Neural cell (in vitro differentiated cells): ENCODE data around the gene ALAS1. TPM values are rescaled to one million over a fixed set of nuclear protein-coding genes. Genes with fewer than 3 reads are reported as not detected.

Source experiments
- H2AFZ ChIP-seq: fragments of 200-600, 300-800 bp; sonication (generic), shearing (Covaris generic); 2 replicates; pipeline ENCODE4 v1.6.0; 2014; ENCODE audit warnings: low read depth, mild to moderate bottlenecking, antibody characterized with exemption, low read length, moderate library complexity
- H3F3A ChIP-seq: fragments of 200-600 bp; shearing (Covaris generic); 2 replicates; pipeline ENCODE4 v1.6.1; 2016; ENCODE audit warnings: mild to moderate bottlenecking, moderate library complexity, mixed read lengths, antibody characterized with exemption, low read length; ENCODE audit not compliant: insufficient read depth, poor library complexity, severe bottlenecking
- H3K27ac ChIP-seq: fragments of 200-600, 300-800 bp; sonication (generic), shearing (Covaris generic); 2 replicates; pipeline ENCODE4 v1.5.1; 2014; ENCODE audit warnings: mild to moderate bottlenecking, low read length, moderate library complexity
- H3K27me3 ChIP-seq: fragments of 300-800, 200-600 bp; sonication (generic), shearing (Covaris generic); 2 replicates; pipeline ENCODE4 v1.6.0; 2014; ENCODE audit warnings: mild to moderate bottlenecking, low read depth, low read length, moderate library complexity; ENCODE audit not compliant: insufficient read depth
- H3K36me3 ChIP-seq: fragments of 300-800, 200-600 bp; sonication (generic), shearing (Covaris generic); 2 replicates; pipeline ENCODE4 v1.5.1; 2014; ENCODE audit warnings: mild to moderate bottlenecking, antibody characterized with exemption, low read length, moderate library complexity; ENCODE audit not compliant: insufficient read depth
- H3K4me2 ChIP-seq: fragments of 300-800, 200-600 bp; sonication (generic), shearing (Covaris generic); 2 replicates; pipeline ENCODE4 v1.6.0; 2014; ENCODE audit warnings: mild to moderate bottlenecking, low read length
- H3K4me3 ChIP-seq: fragments of 300-800, 200-600 bp; sonication (generic), shearing (Covaris generic); 2 replicates; pipeline ENCODE4 v1.5.1; 2014; ENCODE audit warnings: mild to moderate bottlenecking, low read length, moderate library complexity
- H3K79me2 ChIP-seq: fragments of 200-600 bp; shearing (Covaris generic); replicated peaks from 2 replicates; pipeline ENCODE4 v1.6.0; 2014; ENCODE audit warnings: mild to moderate bottlenecking, low read length, moderate library complexity; ENCODE audit not compliant: insufficient read depth
- H3K9ac ChIP-seq: fragments of 300-800, 200-600 bp; sonication (generic), shearing (Covaris generic); 2 replicates; pipeline ENCODE4 v1.6.1; 2016; ENCODE audit warnings: mild to moderate bottlenecking, low read length, mixed read lengths
- H3K9me2 ChIP-seq: fragments of 200-600 bp; shearing (Covaris generic); 2 replicates; pipeline ENCODE4 v1.6.1; 2016; ENCODE audit warnings: mild to moderate bottlenecking, low read length, mixed read lengths; ENCODE audit not compliant: insufficient read depth
- H3K9me3 ChIP-seq: fragments of 200-600, 300-800 bp; sonication (generic), shearing (Covaris generic); 2 replicates; pipeline ENCODE4 v1.6.1; 2016; ENCODE audit warnings: mild to moderate bottlenecking, mixed run types, low read length, moderate library complexity, mixed read lengths
- H4K20me1 ChIP-seq: fragments of 200-600 bp; shearing (Covaris generic); 2 replicates; pipeline ENCODE4 v1.6.1; 2016; ENCODE audit warnings: mild to moderate bottlenecking, mixed run types; ENCODE audit not compliant: insufficient read depth
- EP300 ChIP-seq: fragments of 450-650 bp; conservative IDR thresholded peaks from 2 replicates; pipeline ENCODE4 v1.6.1; 2014; ENCODE audit warnings: antibody characterized with exemption, mild to moderate bottlenecking, moderate library complexity; ENCODE audit not compliant: poor library complexity, severe bottlenecking
- EZH2 ChIP-seq: fragments of 200-600, 300-800 bp; shearing (Covaris generic), sonication (generic); IDR thresholded peaks from 2 replicates; pipeline ENCODE4 v1.6.1; 2014; ENCODE audit warnings: antibody characterized with exemption, low read length, borderline replicate concordance, mild to moderate bottlenecking; ENCODE audit not compliant: insufficient read depth, poor library complexity, severe bottlenecking
- MXI1 ChIP-seq: fragments of 450-650 bp; conservative IDR thresholded peaks from 2 replicates; pipeline ENCODE4 v1.6.1; 2014; ENCODE audit warnings: antibody characterized with exemption, mild to moderate bottlenecking; ENCODE audit not compliant: poor library complexity, severe bottlenecking
- POLR2AphosphoS5 ChIP-seq: IDR thresholded peaks from 2 replicates; pipeline ENCODE4 v1.6.1; 2012
- RAD21 ChIP-seq: fragments of 450-650 bp; conservative IDR thresholded peaks from 2 replicates; pipeline ENCODE4 v1.6.1; 2014; ENCODE audit warnings: antibody characterized with exemption, mild to moderate bottlenecking, moderate library complexity
- SMC3 ChIP-seq: fragments of 450-650 bp; conservative IDR thresholded peaks from 2 replicates; pipeline ENCODE4 v1.6.1; 2014; ENCODE audit warnings: antibody characterized with exemption, mild to moderate bottlenecking, moderate library complexity; ENCODE audit not compliant: poor library complexity
- TAF1 ChIP-seq: IDR thresholded peaks from 2 replicates; pipeline ENCODE4 v1.6.1; 2012; ENCODE audit warnings: low read depth
- polyA plus RNA-seq: library from polyadenylated mRNA; depleted of rRNA; stranded (reverse); fragments of >200 nt; gene quantifications from 2 replicates; pipeline ENCODE4 v1.2.3, GENCODE V29; 2014
- TF ChIP-seq, protein P1 (sequence below): IDR thresholded peaks from 2 replicates; pipeline ENCODE4 v1.6.1; 2012; ENCODE audit warnings: borderline replicate concordance
- TF ChIP-seq, protein P2 (sequence below): fragments of 450-650 bp; IDR thresholded peaks from 2 replicates; pipeline ENCODE4 v1.5.1; 2014; ENCODE audit warnings: antibody characterized with exemption, mild to moderate bottlenecking, moderate library complexity; ENCODE audit not compliant: poor library complexity, severe bottlenecking

The ALAS1 gene
- polyA plus RNA-seq, 1 donor from 2014 or later = 66.0 TPM

DNA sequence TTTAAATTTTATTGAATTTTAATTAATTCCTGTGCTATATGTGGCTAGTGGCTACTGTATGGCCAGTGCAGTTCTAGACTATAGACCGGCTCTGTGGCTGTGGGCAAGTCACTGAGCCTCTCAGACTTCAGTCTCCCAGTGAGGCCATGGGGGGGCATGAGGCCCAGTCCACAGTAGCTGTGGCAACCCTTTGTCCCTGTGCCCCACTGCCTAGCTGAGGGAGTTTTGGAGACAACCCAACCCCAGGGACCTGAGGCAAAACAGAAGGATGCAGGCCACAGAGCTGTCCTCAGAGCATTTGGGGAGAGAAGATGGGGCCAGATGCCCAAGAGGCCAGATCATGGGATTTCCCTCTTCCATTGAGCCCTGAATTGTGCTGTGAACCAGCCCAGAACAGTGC lies 24.9 kb upstream of the ALAS1 start:
- Histone ChIP-seq H3K36me3 (no peaks in the 10 kb centered on the region), H3K9me2 (no peaks in the 10 kb centered on the region), H3K4me3 (no peak overlapping the region), H3K9ac (no peak overlapping the region), H3K27ac (no peak overlapping the region), H3K4me2 (no peak overlapping the region), H4K20me1 (no peaks in the 10 kb centered on the region), H3F3A (no peaks in the 10 kb centered on the region), H3K27me3 (no peaks in the 10 kb centered on the region), H3K9me3 (no peaks in the 10 kb centered on the region), H2AFZ (no peak overlapping the region), H3K79me2 (no peaks in the 10 kb centered on the region)
- TF ChIP-seq EZH2 = no peak
- TF ChIP-seq, protein P1, sequence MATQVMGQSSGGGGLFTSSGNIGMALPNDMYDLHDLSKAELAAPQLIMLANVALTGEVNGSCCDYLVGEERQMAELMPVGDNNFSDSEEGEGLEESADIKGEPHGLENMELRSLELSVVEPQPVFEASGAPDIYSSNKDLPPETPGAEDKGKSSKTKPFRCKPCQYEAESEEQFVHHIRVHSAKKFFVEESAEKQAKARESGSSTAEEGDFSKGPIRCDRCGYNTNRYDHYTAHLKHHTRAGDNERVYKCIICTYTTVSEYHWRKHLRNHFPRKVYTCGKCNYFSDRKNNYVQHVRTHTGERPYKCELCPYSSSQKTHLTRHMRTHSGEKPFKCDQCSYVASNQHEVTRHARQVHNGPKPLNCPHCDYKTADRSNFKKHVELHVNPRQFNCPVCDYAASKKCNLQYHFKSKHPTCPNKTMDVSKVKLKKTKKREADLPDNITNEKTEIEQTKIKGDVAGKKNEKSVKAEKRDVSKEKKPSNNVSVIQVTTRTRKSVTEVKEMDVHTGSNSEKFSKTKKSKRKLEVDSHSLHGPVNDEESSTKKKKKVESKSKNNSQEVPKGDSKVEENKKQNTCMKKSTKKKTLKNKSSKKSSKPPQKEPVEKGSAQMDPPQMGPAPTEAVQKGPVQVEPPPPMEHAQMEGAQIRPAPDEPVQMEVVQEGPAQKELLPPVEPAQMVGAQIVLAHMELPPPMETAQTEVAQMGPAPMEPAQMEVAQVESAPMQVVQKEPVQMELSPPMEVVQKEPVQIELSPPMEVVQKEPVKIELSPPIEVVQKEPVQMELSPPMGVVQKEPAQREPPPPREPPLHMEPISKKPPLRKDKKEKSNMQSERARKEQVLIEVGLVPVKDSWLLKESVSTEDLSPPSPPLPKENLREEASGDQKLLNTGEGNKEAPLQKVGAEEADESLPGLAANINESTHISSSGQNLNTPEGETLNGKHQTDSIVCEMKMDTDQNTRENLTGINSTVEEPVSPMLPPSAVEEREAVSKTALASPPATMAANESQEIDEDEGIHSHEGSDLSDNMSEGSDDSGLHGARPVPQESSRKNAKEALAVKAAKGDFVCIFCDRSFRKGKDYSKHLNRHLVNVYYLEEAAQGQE = no peak
- TF ChIP-seq POLR2AphosphoS5 = no peak
- TF ChIP-seq MXI1 = no peak
- TF ChIP-seq EP300 = no peak
- TF ChIP-seq, protein P2, sequence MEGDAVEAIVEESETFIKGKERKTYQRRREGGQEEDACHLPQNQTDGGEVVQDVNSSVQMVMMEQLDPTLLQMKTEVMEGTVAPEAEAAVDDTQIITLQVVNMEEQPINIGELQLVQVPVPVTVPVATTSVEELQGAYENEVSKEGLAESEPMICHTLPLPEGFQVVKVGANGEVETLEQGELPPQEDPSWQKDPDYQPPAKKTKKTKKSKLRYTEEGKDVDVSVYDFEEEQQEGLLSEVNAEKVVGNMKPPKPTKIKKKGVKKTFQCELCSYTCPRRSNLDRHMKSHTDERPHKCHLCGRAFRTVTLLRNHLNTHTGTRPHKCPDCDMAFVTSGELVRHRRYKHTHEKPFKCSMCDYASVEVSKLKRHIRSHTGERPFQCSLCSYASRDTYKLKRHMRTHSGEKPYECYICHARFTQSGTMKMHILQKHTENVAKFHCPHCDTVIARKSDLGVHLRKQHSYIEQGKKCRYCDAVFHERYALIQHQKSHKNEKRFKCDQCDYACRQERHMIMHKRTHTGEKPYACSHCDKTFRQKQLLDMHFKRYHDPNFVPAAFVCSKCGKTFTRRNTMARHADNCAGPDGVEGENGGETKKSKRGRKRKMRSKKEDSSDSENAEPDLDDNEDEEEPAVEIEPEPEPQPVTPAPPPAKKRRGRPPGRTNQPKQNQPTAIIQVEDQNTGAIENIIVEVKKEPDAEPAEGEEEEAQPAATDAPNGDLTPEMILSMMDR = no peak
- TF ChIP-seq TAF1 = no peak
- no peak for TF ChIP-seq RAD21
- TF ChIP-seq SMC3 = no peak

DNA sequence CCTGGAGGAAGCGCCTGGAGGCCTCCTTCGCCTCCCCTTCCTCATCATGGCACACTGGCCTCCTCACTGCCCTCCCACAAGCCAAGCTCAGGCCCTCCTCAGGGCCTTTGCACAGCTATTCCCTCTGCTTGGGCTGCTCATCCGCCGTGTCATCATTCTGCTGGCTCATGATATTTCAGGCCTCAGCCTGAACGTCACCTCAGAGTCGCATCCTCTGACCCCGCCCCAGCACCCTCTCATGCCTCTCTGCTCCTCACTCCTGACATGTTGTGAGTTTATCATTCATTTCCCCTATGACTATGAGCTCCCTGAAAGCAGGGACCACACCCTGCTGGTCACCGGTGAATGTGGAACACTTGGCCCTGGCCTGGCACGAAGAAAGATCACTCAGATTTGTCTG lies 23.1 kb upstream of the ALAS1 start:
- Histone ChIP-seq H3K36me3 (no peaks in the 10 kb centered on the region), H3K4me3 (no peak overlapping the region), H3K9me2 (no peaks in the 10 kb centered on the region), H3K4me2 (no peak overlapping the region), H3K27me3 (no peaks in the 10 kb centered on the region), H3K79me2 (no peaks in the 10 kb centered on the region), H3K27ac (no peak overlapping the region), H3K9ac (no peak overlapping the region), H2AFZ (no peak overlapping the region), H4K20me1 (no peaks in the 10 kb centered on the region), H3K9me3 (no peaks in the 10 kb centered on the region), H3F3A (no peaks in the 10 kb centered on the region)
- no peak for TF ChIP-seq POLR2AphosphoS5
- TF ChIP-seq, protein P1 = no peak
- no peak for TF ChIP-seq TAF1
- TF ChIP-seq MXI1 = no peak
- TF ChIP-seq SMC3 = no peak
- no peak for TF ChIP-seq EP300
- TF ChIP-seq EZH2 = no peak
- TF ChIP-seq, protein P2 = no peak
- no peak for TF ChIP-seq RAD21
